Measurements from ENCODE around the gene PRSS23.
"Not testable (repeated sequence)": the region's sequence is repeated elsewhere in the genome, so short reads cannot be mapped to it uniquely, and the experiment has no call there.

The PRSS23 gene

GRCh38 chr11:86815726-86816125, 15.4 kb downstream of the PRSS23 start:
- DNase-seq (ENCODE audit: low spot score): no peak
- in situ Hi-C loops (cut with MboI; ENCODE audit: low pct_unique_long_range_greater_than_20kb, low sequenced_read_pairs, unreplicated experiment): no loop called here
- TF ChIP-seq CTCF (IDR thresholded peaks at IDR 0.05; ENCODE audit: extremely low read depth, insufficient read depth, missing control alignments): no peak

- no peak for DNase-seq (ENCODE audit: low spot score)
- TF ChIP-seq CTCF (IDR thresholded peaks at IDR 0.05; ENCODE audit: extremely low read depth, insufficient read depth, missing control alignments): no peak
- in situ Hi-C loops (cut with MboI; ENCODE audit: low pct_unique_long_range_greater_than_20kb, low sequenced_read_pairs, unreplicated experiment): no loop called here
Observed at GRCh38 chr11:86816251-86816726, 15.9 kb downstream of the PRSS23 start.

- TF ChIP-seq CTCF (IDR thresholded peaks at IDR 0.05; ENCODE audit: extremely low read depth, insufficient read depth, missing control alignments): peak; percentile 60
- DNase-seq (ENCODE audit: low spot score): peak; percentile 49
- in situ Hi-C loops (cut with MboI; ENCODE audit: low pct_unique_long_range_greater_than_20kb, low sequenced_read_pairs, unreplicated experiment): no loop called here
Observed at GRCh38 chr11:86818462-86819192, 18.3 kb downstream of the PRSS23 start.

GRCh38 chr11:86824139-86824538, 23.8 kb downstream of the PRSS23 start:
- DNase-seq (ENCODE audit: low spot score); in situ Hi-C loops (cut with MboI; ENCODE audit: low pct_unique_long_range_greater_than_20kb, low sequenced_read_pairs, unreplicated experiment): not testable (repeated sequence)

- DNase-seq (ENCODE audit: low spot score); in situ Hi-C loops (cut with MboI; ENCODE audit: low pct_unique_long_range_greater_than_20kb, low sequenced_read_pairs, unreplicated experiment): not testable (repeated sequence)
Observed at GRCh38 chr11:86834376-86834775, 34.0 kb downstream of the PRSS23 start.

- in situ Hi-C loops (cut with MboI; ENCODE audit: low pct_unique_long_range_greater_than_20kb, low sequenced_read_pairs, unreplicated experiment); DNase-seq (ENCODE audit: low spot score): not testable (repeated sequence)
Observed at GRCh38 chr11:86844762-86845508, 44.6 kb downstream of the PRSS23 start.

- in situ Hi-C loops (cut with MboI; ENCODE audit: low pct_unique_long_range_greater_than_20kb, low sequenced_read_pairs, unreplicated experiment): no loop called here
- no peak for DNase-seq (ENCODE audit: low spot score)
- no peak for TF ChIP-seq CTCF (IDR thresholded peaks at IDR 0.05; ENCODE audit: extremely low read depth, insufficient read depth, missing control alignments)
Observed at GRCh38 chr11:86848132-86848531, 47.8 kb downstream of the PRSS23 start.

- in situ Hi-C loops (cut with MboI; ENCODE audit: low pct_unique_long_range_greater_than_20kb, low sequenced_read_pairs, unreplicated experiment): no loop called here
- TF ChIP-seq CTCF (IDR thresholded peaks at IDR 0.05; ENCODE audit: extremely low read depth, insufficient read depth, missing control alignments): no peak
- DNase-seq (ENCODE audit: low spot score): no peak
Observed at GRCh38 chr11:86849679-86850078, 49.3 kb downstream of the PRSS23 start.

All from GM13977 (cell line).